HG03139 (cell line): ENCODE data around the gene MCTP1.
"Not testable (repeated sequence)": the region's sequence is repeated elsewhere in the genome, so short reads cannot be mapped to it uniquely, and the experiment has no call there.

Experiments used
- ATAC-seq: cut with Tn5 transposase; IDR thresholded peaks from one replicate; pipeline ENCODE4 v1.9.1; 2021; ENCODE audit not compliant: unreplicated experiment

The MCTP1 gene

GRCh38 chr5:94972268-94972667 lies 312.6 kb downstream of the MCTP1 start:
- no peak for ATAC-seq

DNA sequence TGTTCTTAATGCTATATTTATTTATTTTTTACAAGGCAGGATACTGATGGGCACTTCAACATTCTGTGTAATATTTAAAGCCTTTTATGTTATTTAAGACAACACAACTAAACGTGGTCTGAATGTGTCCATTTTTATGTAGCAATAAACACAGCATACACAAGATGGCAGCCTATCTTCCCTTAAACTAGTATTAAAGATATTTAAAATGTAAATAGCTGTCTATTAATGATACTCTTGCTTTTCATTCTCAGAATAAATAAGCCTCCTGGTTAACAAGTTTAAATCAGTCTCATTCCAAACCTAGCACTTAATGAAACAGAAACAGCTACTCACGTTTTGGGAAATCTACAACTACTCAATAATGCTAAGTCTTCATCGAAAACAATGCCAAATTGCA lies 315.7 kb downstream of the MCTP1 start:
- ATAC-seq: no peak

GRCh38 chr5:94968507-94969095 lies 316.3 kb downstream of the MCTP1 start:
- no peak for ATAC-seq

DNA sequence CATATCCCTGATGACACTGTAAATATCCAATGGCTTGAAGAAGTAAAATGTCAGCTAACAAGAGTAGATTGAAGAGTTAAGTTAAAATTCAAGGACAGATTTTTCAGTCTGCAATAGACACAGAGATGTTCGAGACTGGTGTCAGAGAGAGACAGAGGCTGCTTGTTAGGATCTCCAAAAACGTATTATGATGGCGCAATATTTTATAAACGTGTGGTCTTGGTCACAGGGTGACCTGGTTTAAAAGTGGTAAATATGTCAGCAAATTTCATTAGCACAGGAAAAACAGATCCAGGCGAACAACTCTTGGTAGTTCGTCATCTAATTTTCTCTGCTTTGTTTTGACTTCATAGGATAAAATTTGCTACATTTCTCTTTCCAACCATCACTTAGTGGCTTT lies 317.4 kb downstream of the MCTP1 start:
- no peak for ATAC-seq

DNA sequence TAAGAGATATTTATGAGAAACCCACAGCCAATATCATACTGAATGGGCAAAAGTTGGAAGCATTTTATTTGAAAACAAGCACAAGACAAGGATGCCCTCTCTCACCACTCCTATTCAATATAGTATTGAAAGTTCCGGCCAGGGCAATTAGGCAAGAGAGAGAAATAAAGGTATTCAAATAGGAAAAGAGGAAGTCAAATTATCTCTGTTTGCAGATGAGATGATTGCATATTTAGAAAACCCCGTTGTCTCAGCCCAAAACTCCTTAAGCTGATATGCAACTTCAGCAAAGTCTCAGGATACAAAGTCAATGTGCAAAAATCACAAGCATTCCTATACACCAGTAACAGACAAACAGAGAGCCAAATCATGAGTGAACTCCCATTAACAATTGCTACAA lies 325.6 kb downstream of the MCTP1 start:
- ATAC-seq: not testable (repeated sequence)

DNA sequence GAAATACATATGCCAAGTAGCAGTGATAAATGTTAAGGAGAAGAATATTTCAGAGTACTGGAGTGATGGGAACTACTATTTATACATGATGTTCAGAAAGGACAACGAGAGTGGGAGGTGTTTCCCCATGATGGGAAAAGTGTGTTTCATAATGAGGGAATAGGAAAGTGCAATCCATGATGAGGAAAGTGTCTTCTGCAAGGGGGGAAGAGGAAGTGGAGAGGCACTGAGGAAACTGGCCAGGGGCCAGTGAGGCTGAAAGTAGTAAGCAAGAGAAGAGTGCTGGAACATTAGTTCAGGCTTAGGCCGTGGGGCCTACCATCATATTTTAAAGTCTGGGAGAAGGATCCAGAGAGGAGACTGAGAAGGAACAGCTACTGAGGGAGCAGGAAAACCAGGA lies 339.2 kb downstream of the MCTP1 start:
- ATAC-seq: no peak

GRCh38 chr5:94944160-94944559 lies 340.7 kb downstream of the MCTP1 start:
- no peak for ATAC-seq

DNA sequence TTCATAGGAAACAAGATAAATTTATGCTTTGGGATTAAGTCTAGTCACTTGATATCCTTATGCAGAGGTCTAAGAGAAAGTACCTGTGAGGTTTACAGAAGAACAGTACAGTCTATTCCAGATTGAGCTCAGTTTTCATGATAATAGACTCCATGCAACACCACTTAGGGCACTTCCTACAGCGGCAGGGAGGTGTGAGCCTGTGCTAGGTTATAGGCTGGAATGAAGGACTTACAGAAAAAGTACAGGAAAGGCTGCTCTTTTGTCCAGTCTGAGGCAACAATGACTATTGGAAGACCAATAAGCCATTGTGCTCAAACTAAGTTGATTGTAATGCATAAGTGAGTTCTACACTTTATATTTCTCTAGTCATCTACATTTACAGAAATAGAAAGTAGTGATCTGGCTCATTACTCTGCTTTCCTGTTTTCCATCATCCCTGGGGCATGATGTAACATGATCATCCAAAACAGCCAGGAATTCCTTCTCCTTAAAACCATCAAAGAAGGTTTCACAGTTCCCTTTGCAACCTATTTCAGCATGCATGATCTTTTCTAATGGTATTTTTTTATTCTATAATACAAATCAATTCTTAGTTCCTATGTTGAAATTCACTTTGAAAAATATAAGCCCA lies 343.7 kb downstream of the MCTP1 start:
- no peak for ATAC-seq

- no peak for ATAC-seq
Measured at GRCh38 chr5:94932259-94932658, 352.6 kb downstream of the MCTP1 start.

DNA sequence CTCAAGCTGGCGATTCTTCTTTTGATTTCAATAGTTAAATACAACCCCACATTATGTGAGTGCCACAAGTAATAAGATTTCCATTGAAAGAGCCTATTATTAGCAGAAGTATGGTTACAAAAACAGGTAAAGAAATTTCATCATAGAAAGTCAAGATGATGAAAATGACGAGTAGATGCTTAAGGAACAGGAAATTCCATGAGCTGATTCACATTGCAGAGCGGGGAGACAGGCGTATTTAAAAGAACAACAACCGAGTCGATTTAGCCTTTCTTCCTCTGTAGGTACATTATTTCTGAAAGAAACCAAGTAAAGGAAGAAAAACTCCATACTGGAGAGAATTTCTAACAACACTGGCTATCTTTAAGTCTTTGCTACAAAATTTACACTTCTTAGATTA lies 356.0 kb downstream of the MCTP1 start:
- ATAC-seq: no peak

DNA sequence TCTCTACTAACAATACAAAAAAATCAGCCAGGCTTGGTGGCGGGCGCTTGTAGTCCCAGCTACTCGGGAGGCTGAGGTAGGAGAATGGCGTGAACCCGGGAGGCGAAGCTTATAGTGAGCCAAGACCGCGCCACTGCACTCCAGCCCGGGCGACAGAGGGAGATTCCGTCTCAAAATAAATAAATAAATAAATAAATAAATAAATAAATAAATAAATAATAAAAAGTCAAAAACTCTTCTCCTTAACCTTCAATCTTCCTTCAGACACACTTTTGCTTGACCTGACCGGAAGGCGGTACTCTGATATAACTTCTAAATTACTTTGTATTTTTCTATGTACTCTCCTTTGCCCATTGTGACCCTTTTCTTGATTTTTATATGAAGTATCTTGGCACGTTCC lies 364.3 kb downstream of the MCTP1 start:
- ATAC-seq: no peak

DNA sequence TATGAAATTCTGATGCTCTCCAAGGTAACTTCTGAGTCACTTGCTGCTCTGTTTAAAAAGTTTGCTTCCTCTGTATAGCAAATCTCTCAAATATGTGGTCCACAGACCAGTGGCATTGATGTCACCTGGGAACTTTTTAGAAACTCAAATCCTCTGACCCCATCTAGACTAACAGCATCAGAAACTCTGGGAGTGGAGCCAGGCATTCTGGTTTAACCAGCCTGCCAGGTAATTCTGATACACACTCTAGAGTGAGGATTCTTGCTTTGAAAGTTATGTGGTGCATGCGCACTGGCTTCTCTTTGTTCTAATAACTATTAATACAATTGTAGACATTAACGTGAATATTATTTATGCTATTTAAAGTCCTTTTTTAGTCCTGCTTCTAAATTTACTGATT lies 368.3 kb downstream of the MCTP1 start:
- no peak for ATAC-seq

- ATAC-seq: no peak
Measured at GRCh38 chr5:94911276-94911675, 373.6 kb downstream of the MCTP1 start.

DNA sequence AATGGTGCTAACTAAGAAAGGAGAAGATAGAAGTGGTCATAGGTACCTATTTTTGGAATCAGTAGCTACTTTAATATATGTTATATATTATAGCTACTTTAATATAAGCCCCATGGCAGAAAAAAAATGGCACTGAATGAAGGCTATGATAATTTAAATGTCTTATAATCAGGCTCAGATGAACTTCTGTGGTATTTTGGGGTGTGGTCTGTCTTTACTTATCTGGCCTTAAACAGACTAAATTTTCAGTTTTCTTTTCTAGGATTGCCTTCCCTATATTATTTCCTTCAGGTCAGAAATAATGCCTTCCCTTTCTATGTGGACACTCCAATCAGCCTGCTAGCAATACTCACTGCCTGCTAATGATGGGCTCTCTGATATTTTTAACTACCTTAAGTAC lies 374.2 kb downstream of the MCTP1 start:
- ATAC-seq: no peak

DNA sequence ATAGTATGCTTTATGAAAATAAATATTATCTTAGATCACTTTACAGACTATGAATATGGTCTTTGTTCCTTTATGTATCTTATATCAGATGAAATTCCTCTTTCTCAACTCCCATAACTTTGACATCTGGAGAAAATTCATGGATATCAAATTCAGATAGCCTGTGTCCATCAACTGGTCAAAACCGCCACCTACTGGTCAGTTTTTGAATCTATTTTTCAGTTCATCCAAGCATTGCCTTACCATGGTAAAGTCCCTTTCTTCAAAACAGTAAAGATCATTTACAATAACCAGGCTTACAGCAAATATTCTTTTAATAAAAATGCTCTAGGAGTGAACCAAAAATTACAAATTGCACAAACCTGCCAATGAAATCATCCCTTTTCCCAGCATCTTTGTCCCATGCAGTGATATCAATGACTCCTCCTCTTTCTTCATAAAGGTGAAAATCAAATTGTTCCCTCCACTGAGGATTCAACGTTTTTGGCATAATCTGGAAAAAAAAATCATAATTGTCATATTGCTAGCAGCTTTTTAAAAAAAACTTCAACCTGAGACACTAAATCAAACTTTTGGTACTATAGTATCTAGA lies 375.9 kb downstream of the MCTP1 start:
- no peak for ATAC-seq

DNA sequence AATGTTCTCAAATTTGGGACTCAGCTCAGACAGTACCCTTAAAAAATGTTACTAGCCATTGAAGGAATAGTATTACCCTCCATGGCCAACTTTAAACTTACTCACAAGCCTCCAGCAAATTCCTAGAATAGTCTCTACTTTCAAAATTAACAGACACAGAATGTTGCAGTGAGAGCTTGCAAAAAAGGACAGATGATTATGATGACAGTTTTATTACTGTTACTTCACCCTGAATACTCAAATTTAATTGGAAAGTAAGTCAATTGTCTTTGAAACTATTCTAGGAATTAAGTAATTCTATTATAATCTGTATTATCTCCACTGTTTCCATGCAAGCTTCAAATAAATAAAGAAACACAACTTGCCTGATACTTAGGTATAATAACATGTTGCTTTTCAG lies 378.1 kb downstream of the MCTP1 start:
- ATAC-seq: no peak

GRCh38 chr5:94903726-94904125 lies 381.2 kb downstream of the MCTP1 start:
- no peak for ATAC-seq

DNA sequence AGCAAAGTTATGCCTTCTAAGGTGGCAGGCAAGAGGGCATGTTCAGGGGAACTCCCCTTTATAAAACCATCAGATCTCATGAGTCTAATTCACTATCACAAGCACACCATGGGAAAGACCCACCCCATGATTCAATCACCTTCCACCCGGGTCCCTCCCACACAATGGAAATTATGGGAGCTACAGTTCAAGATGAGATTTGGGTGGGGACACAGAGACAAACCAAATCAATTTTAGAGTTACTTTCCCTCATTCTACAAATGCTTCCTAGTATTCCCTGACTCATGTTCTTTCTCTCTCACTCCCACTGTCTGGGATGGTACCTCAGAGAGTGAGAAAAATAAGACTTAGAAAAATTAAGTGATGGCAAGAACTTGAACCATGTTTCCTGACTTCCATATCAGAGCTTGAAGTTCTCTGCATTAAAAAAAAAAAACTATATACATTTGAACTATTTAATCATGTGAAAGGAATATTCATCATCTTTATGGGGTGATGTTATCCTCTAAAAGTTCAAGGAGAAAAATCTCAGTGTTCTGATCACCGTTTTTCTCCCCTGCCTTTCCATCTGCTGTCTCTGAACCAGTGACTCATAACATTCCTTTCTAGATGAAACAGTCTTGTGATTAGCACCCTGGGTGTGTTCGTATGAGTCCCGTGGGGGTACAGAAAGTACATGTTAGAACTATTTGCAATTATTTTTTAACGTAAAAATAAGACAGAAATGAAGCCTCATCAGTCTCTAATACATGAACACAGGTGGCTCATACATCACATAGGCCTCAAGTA lies 383.5 kb downstream of the MCTP1 start:
- ATAC-seq: peak; percentile 65

GRCh38 chr5:94900006-94900505 lies 384.8 kb downstream of the MCTP1 start:
- ATAC-seq: no peak

DNA sequence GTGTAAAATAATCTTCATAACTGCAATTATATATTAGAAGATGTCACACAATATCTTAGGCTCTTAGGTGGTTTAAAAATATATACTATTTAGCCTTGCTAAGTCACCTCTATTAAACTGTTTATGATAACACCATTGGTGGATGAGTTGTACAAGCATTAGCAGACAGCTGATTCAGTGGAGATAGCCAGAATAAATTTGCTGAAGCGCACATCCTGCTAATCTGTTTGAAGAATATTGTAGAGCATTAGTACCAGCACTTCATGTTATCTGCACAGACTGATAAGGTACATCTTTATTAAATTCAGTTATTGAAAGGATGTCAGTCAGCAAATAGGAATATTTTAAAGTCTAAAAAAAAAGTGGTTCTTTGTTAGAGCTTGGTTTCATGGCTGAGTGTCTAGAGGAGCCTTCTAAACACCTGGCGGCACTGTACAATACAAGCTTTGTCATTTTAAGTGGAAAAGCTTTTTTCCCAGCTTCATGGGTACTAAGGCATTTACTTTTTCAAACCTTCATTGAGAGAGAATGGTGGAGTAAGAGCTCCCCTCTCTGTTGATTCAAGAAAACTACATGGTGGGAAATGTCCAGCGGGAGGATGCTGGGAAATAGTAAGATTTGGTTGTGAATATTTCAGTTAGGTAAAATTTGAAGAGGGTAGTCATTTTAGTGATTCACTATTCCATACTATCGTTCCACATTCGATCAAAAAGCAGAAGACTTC lies 391.3 kb downstream of the MCTP1 start:
- ATAC-seq: no peak

- no peak for ATAC-seq
Measured at GRCh38 chr5:94891972-94892371, 392.9 kb downstream of the MCTP1 start.
